Tibial artery (tissue), 4 donors: ENCODE data around the gene TMEM114.

ENCODE experiments used
- DNase-seq, 2 donors: peaks; one replicate each; pipeline ENCODE4 v3.0.0-alpha.2; 2019
- H3K27ac ChIP-seq, 2 donors: fragments of 200-600 bp; sonication (generic) in 1 of 2; 1 replicate in 1 of 2; 2 replicates in 1 of 2; pipeline ENCODE4 v1.5.1; 2018 to 2019; ENCODE audit warnings: mild to moderate bottlenecking in 1 of 2
- H3K27me3 ChIP-seq, 2 donors: fragments of 200-600 bp; sonication (generic) in 1 of 2; one replicate each; pipeline versions ENCODE4 v1.5.1 to v1.6.0; 2016 to 2019
- H3K36me3 ChIP-seq, 3 donors: fragments of 200-600 bp; sonication (generic) in 2 of 3; one replicate each; pipeline ENCODE4 v1.5.1; 2016 to 2019; ENCODE audit warnings: mild to moderate bottlenecking in 2 of 3
- H3K4me1 ChIP-seq, 4 donors: fragments of 200-600 bp; sonication (generic) in 2 of 4; 1 replicate in 3 of 4; 2 replicates in 1 of 4; pipeline ENCODE4 v1.5.1; 2016 to 2019
- H3K4me3 ChIP-seq, 2 donors: fragments of 200-600 bp; sonication (generic) in 1 of 2; 1 replicate in 1 of 2; 2 replicates in 1 of 2; pipeline ENCODE4 v1.5.1; 2018 to 2019; ENCODE audit warnings: mild to moderate bottlenecking in 2 of 2
- H3K9me3 ChIP-seq, 3 donors: fragments of 200-600 bp; sonication (generic) in 1 of 3; one replicate each; pipeline ENCODE4 v1.5.1; 2016 to 2019
- intact Hi-C: fragments of 100-400 bp; cut with DNase I; formaldehyde crosslinking; loops from one replicate; pipeline ENCODE4 v1.15.0; 2023; ENCODE audit warnings: low total_unique reads
- TF ChIP-seq, protein P1 (sequence below), 2 experiments: fragments of 200-600 bp in 1 of 2; fragments of 450-650 bp in 1 of 2; IDR thresholded peaks; one replicate each; pipeline ENCODE4 v1.5.1; 2017 to 2019; ENCODE audit warnings: antibody characterized with exemption in 2 of 2, mild to moderate bottlenecking in 1 of 2, moderate library complexity in 1 of 2

Gene TMEM114

GRCh38 chr16:8594149-8594666 lies 3.9 kb upstream of the TMEM114 start:
- no peaks in the 10 kb centered on the region for H3K36me3 ChIP-seq
- H3K4me3 ChIP-seq = no peak overlapping the region
- H3K27ac ChIP-seq = no peak overlapping the region
- TF ChIP-seq, protein P1, sequence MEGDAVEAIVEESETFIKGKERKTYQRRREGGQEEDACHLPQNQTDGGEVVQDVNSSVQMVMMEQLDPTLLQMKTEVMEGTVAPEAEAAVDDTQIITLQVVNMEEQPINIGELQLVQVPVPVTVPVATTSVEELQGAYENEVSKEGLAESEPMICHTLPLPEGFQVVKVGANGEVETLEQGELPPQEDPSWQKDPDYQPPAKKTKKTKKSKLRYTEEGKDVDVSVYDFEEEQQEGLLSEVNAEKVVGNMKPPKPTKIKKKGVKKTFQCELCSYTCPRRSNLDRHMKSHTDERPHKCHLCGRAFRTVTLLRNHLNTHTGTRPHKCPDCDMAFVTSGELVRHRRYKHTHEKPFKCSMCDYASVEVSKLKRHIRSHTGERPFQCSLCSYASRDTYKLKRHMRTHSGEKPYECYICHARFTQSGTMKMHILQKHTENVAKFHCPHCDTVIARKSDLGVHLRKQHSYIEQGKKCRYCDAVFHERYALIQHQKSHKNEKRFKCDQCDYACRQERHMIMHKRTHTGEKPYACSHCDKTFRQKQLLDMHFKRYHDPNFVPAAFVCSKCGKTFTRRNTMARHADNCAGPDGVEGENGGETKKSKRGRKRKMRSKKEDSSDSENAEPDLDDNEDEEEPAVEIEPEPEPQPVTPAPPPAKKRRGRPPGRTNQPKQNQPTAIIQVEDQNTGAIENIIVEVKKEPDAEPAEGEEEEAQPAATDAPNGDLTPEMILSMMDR (IDR thresholded peaks at IDR 0.05) = no peak
- peaks cover 0 to 15% (median 8%) of the 10 kb centered on the region in 3 donors for H3K9me3 ChIP-seq
- intact Hi-C loops = no loop called here
- DNase-seq = no peak
- H3K27me3 ChIP-seq = peaks cover 0 to 41% of the 10 kb centered on the region in 2 donors
- H3K4me1 ChIP-seq = peaks cover 0 to 13% (median 9%) of the 10 kb centered on the region in 4 donors

- H3K4me1 ChIP-seq = peaks cover 0 to 19% (median 12%) of the 10 kb centered on the region in 4 donors
- peaks cover 0 to 59% of the 10 kb centered on the region in 2 donors for H3K27me3 ChIP-seq
- H3K9me3 ChIP-seq = peaks cover 0 to 7% (median 4%) of the 10 kb centered on the region in 3 donors
- no peak for DNase-seq
- H3K27ac ChIP-seq = no peak overlapping the region
- intact Hi-C loops = no loop called here
- H3K36me3 ChIP-seq = no peaks in the 10 kb centered on the region
- H3K4me3 ChIP-seq = no peak overlapping the region
- TF ChIP-seq, protein P1 (IDR thresholded peaks at IDR 0.05) = no peak
These were observed 1.1 kb upstream of the TMEM114 start for GRCh38 chr16:8591451-8591850.

- TF ChIP-seq, protein P1 (IDR thresholded peaks at IDR 0.05) = no peak
- H3K27me3 ChIP-seq = peaks cover 0 to 59% of the 10 kb centered on the region in 2 donors
- H3K36me3 ChIP-seq = no peaks in the 10 kb centered on the region
- H3K4me3 ChIP-seq = no peak overlapping the region
- H3K9me3 ChIP-seq = peaks cover 0 to under 1% (median 0%) of the 10 kb centered on the region in 3 donors
- no peak for DNase-seq
- H3K4me1 ChIP-seq = peaks cover 0 to 19% (median 12%) of the 10 kb centered on the region in 4 donors
- no peak overlapping the region for H3K27ac ChIP-seq
- intact Hi-C loops = no loop called here
These were observed 500 bp upstream of the TMEM114 start for GRCh38 chr16:8590811-8591210.

DNA sequence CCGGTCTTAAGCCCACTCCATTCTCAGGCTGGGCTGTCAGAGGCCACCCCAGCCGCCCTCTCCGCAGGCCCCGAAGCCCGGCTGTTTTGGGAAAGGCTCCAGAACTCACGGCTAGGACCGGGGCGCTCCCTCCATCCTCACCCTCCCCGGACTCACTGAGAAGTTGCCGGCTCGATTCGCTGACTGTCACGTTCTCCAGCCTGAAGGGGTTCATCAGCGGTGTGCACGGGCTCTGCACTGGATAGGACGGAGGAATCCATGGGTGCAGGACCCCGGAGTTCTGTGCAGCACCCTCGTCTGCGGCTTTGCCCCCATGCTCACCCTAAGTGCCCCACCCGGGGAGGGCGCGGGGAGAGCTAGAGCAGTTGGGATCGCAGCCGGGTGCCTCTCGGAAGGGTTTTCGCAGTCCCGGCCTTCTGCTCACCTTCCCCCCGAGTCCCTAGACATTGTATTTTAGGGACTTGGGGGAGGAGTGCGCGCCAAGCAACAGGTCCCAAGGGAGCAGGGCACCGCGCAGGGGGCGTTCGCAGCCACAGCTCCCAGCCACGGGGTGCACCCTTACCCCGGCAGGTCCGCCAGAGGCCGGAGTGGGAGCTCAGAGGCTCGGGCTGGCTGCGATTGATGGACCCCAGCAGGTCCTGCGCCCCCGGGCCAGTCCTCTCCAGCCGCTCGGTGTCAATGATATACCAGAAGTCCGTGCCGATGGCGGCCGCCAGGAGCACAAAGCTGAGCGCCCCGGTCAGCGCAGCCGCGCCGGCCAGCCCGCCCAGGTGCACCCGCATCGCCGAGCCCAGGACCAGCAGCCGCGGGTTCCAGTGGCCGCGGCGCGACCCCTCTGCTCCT lies 1.0 kb downstream of the TMEM114 start:
- H3K4me1 ChIP-seq = peaks cover 0 to 19% (median 12%) of the 10 kb centered on the region in 4 donors
- H3K27me3 ChIP-seq = peaks cover 0 to 54% of the 10 kb centered on the region in 2 donors
- no peak overlapping the region for H3K27ac ChIP-seq
- TF ChIP-seq, protein P1 (IDR thresholded peaks at IDR 0.05) = no peak
- no peaks in the 10 kb centered on the region for H3K36me3 ChIP-seq
- no peak for DNase-seq
- no peaks in the 10 kb centered on the region for H3K9me3 ChIP-seq
- intact Hi-C loops = no loop called here
- H3K4me3 ChIP-seq = peak overlapping the region in 1 of 2 donors; percentile 28

DNA sequence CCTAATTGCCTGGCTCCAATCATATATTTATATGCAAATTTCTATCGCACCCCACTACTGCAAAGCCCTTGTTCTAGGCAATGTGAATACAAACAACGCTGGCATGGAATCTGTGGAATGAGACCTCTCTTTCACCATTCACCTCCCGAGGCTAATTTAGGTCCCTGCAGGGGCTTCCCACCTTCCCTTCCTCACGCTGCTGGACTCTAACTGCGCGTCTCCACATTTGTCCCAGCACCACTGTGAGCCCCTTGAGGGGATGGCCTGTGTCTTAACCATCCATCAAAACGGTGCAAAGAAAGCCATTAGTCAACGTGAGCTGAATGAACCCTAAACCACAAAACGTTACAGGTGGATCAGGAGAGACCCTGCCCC lies 1.6 kb downstream of the TMEM114 start:
- Histone ChIP-seq H3K27ac (no peak overlapping the region), H3K9me3 (no peaks in the 10 kb centered on the region), H3K4me1 (peaks cover 0 to 19% (median 12%) of the 10 kb centered on the region in 4 donors), H3K36me3 (no peaks in the 10 kb centered on the region), H3K27me3 (peaks cover 0 to 54% of the 10 kb centered on the region in 2 donors), H3K4me3 (no peak overlapping the region)
- intact Hi-C loops = no loop called here
- no peak for DNase-seq
- TF ChIP-seq, protein P1 (IDR thresholded peaks at IDR 0.05) = no peak
